BLaER1 treated with 17β-estradiol and CSF1 and Interleukin-3, amounts not matched to agents 10 nM and 100 nM (cell line): Measurements from ENCODE around the gene SENP7.
A peak's percentile ranks its signal among the peaks of the same experiment; 100 is the strongest.

Experiments used
- H3K27ac ChIP-seq, 11 experiments: shearing (Covaris generic); formaldehyde crosslinking; 2 replicates each; pipeline ENCODE4 v1.8.1; 2022
- H3K27me3 ChIP-seq, 11 experiments: shearing (Covaris generic); formaldehyde crosslinking; 2 replicates each; pipeline ENCODE4 v1.8.1; 2022
- H3K36me3 ChIP-seq, 11 experiments: shearing (Covaris generic); formaldehyde crosslinking; 2 replicates each; pipeline ENCODE4 v1.8.1; 2022
- H3K4me1 ChIP-seq, 10 experiments: shearing (Covaris generic); formaldehyde crosslinking; 2 replicates each; pipeline ENCODE4 v1.8.1; 2022
- H3K4me2 ChIP-seq, 11 experiments: shearing (Covaris generic); formaldehyde crosslinking; 2 replicates each; pipeline ENCODE4 v1.8.1; 2022
- H3K4me3 ChIP-seq, 10 experiments: shearing (Covaris generic); formaldehyde crosslinking; 2 replicates each; pipeline ENCODE4 v1.8.1; 2022
- H3K9ac ChIP-seq, 11 experiments: shearing (Covaris generic); formaldehyde crosslinking; 2 replicates each; pipeline ENCODE4 v1.8.1; 2022
- H3K9me3 ChIP-seq, 11 experiments: shearing (Covaris generic); formaldehyde crosslinking; replicated peaks in 1 of 11; 2 replicates each; pipeline ENCODE4 v1.8.1; 2022
- H4K20me1 ChIP-seq, 11 experiments: shearing (Covaris generic); formaldehyde crosslinking; 2 replicates each; pipeline ENCODE4 v1.8.1; 2022
- Cebpa-rat ChIP-seq, 11 experiments: shearing (Covaris generic); IDR thresholded peaks; 2 replicates each; pipeline ENCODE4 v1.8.1; 2022

SENP7 gene

DNA sequence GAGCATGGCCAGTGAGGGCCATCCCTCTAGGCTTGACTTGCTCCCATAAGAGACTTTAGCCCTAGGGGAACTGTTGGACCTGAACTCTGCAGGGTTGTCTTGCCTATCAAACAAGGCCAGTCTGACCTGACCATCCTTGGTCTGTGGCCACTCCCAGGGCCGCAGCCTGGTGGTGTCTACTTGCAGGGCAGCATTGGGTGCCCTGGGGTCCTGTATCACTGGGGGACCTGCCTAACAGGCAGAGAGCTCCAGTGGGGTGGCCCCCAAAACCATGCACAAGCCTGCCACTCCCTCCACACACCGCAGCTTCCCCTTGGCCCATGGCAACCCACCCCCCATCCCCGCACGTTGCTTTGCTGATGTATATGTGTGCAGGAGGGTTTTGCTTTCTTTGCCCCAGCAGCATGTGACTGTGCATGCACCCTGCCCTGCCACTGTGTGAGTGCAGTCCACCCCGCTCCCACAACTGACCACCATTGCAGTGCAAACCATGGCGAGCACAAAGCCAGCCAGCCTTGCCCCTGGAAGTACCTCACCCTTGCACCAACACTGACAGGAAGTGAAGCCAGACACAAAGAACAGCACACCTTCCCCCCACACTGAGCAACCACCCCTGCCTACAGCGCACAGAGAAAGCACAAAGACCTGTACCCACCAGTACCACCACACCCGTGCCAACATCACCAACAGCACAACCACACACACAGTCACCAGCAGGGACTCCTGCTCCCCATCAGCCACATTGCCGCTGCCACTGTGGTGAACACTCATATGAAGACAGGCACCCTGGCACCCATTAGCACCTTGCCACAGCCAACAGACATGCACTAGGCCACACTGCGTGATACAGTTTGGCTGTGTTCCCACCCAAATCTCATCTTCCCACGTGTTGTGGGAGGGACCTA, 88.8 kb downstream of the SENP7 start:
- Histone ChIP-seq H3K36me3 (peaks cover 0 to 26% (median 4%) of the 10 kb centered on the region in 11 experiments; a peak in 10 of 22 replicates), H3K27ac (no peak overlapping the region), H3K4me2 (no peak overlapping the region; a peak in 1 of 22 replicates), H3K4me3 (no peak overlapping the region), H3K4me1 (peaks cover 0 to 14% (median 6%) of the 10 kb centered on the region in 10 experiments; a peak in 8 of 20 replicates), H3K9ac (no peak overlapping the region), H4K20me1 (peaks cover 0 to 11% (median 0%) of the 10 kb centered on the region in 11 experiments; a peak in 5 of 22 replicates), H3K27me3 (no peaks in the 10 kb centered on the region), H3K9me3 (peaks cover 29 to 71% (median 55%) of the 10 kb centered on the region in 11 experiments)
- TF ChIP-seq Cebpa-rat (IDR thresholded peaks at IDR 0.05): no peak

DNA sequence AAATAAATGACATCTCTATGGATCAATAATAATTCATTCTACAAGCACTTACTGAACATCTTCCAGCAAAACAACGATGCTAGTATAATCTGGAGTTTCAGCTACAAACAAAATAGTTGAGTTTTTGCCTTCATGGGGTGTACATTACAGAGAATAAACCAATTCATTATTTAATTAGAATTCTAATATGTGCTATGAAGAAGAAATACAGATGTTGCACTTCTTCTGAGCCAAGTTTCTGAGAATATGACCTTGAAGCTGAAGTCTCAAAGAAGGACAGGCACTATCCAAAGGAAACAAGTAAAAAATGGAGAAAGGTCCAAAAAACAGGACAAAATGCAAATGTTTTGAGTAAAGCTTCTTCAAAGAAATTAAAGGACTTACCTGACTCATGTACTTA, 94.2 kb downstream of the SENP7 start:
- Histone ChIP-seq H3K27me3 (no peaks in the 10 kb centered on the region), H4K20me1 (peaks cover 0 to 11% (median 0%) of the 10 kb centered on the region in 11 experiments; a peak in 6 of 22 replicates), H3K9me3 (peaks cover 4 to 24% (median 12%) of the 10 kb centered on the region in 11 experiments; a peak in 19 of 22 replicates), H3K4me1 (peaks cover 0 to 13% (median 6%) of the 10 kb centered on the region in 10 experiments; a peak in 8 of 20 replicates), H3K36me3 (peaks cover 0 to 32% (median 10%) of the 10 kb centered on the region in 11 experiments; a peak in 12 of 22 replicates), H3K4me2 (no peak overlapping the region), H3K9ac (no peak overlapping the region), H3K4me3 (no peak overlapping the region), H3K27ac (no peak overlapping the region)
- no peak for TF ChIP-seq Cebpa-rat (IDR thresholded peaks at IDR 0.05)

DNA sequence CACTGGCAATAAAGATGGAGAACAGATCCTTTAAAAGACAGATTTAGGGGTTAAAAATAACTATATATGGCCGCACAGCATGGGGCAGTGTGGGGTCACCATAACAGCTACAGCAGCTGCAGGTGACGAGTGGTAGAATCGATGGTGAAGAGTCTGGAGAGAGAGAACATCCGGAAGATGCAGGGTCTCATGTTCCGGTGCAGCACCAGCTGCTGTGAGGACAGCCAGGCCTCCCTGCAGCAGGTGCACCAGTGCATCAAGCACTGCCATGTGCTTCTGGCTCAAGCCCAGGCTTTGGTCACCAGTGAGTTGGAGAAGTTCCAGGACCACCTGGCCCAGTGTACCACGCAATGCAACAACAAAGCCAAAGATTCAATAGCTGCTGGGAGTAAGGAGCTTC, 98.9 kb downstream of the SENP7 start:
- H3K4me3 ChIP-seq: no peak overlapping the region
- H3K27me3 ChIP-seq: no peaks in the 10 kb centered on the region
- peaks cover 2 to 13% (median 8%) of the 10 kb centered on the region in 11 experiments; a peak in 13 of 22 replicates for H3K9me3 ChIP-seq
- H3K4me2 ChIP-seq: no peak overlapping the region
- no peak for TF ChIP-seq Cebpa-rat (IDR thresholded peaks at IDR 0.05)
- no peak overlapping the region for H3K9ac ChIP-seq
- H4K20me1 ChIP-seq: peaks cover 0 to 5% (median 0%) of the 10 kb centered on the region in 11 experiments; a peak in 3 of 22 replicates
- H3K4me1 ChIP-seq: no peaks in the 10 kb centered on the region
- peaks cover 4 to 46% (median 9%) of the 10 kb centered on the region in 11 experiments; a peak in 13 of 22 replicates for H3K36me3 ChIP-seq
- H3K27ac ChIP-seq: no peak overlapping the region

DNA sequence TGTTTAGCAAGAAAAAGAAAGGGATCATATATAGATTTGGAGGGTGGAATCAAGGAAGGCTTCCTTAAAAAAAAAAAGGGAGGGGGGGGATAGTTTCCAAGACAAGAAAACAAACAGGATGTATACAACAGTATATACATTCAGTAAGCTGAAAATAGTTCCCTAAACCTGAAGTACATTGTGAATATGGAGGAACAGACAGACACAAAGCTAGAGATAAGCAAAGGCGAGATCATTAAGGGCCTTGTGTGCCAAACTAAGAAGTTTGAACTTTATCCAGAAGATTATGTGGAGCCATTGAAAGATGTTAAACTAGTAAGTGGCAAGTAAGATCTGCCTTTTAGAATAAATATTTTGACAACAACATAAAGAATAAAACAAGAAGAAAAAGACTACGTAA, 99.4 kb downstream of the SENP7 start:
- no peak overlapping the region for H3K4me2 ChIP-seq
- no peak overlapping the region for H3K27ac ChIP-seq
- no peak overlapping the region for H3K9ac ChIP-seq
- no peaks in the 10 kb centered on the region for H3K4me1 ChIP-seq
- no peaks in the 10 kb centered on the region for H3K27me3 ChIP-seq
- no peak overlapping the region for H3K4me3 ChIP-seq
- peaks cover 4 to 50% (median 12%) of the 10 kb centered on the region in 11 experiments; a peak in 13 of 22 replicates for H3K36me3 ChIP-seq
- peaks cover 0 to 5% (median 0%) of the 10 kb centered on the region in 11 experiments; a peak in 3 of 22 replicates for H4K20me1 ChIP-seq
- no peak for TF ChIP-seq Cebpa-rat (IDR thresholded peaks at IDR 0.05)
- H3K9me3 ChIP-seq: peaks cover 7 to 18% (median 10%) of the 10 kb centered on the region in 11 experiments; a peak in 14 of 22 replicates

DNA sequence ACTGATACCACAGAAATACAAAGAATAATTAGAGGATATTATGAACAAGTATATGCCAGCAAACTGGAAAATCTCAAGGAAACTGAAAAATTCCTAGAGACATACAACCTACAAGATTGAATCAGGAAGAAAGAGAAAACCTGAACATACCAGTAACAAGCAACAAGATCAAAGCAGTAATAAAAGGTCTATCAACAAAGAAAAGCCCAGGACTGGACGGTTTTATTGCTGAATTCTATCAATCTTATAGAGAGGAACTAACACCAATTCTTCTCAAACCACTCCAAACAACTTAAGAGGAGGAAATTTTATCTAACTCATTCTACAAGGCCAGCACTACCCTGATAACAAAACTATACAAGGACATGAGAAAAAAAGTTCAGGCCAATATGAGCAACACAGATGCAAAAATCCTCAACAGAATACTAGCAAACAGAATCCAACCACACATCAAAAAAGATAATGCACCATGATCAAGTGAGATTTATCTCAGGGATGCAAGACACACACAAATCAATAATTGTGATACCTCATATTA, 121.5 kb downstream of the SENP7 start:
- no peak for TF ChIP-seq Cebpa-rat (IDR thresholded peaks at IDR 0.05)
- Histone ChIP-seq H3K27me3 (no peaks in the 10 kb centered on the region), H3K9ac (no peak overlapping the region), H3K9me3 (peaks cover 47 to 77% (median 60%) of the 10 kb centered on the region in 11 experiments), H3K4me2 (no peak overlapping the region), H3K4me3 (no peak overlapping the region), H3K4me1 (peaks cover 0 to 12% (median 9%) of the 10 kb centered on the region in 10 experiments; a peak in 16 of 20 replicates), H3K36me3 (peaks cover 43 to 69% (median 50%) of the 10 kb centered on the region in 11 experiments), H3K27ac (no peak overlapping the region), H4K20me1 (peaks cover 0 to 10% (median 0%) of the 10 kb centered on the region in 11 experiments; a peak in 8 of 22 replicates)

DNA sequence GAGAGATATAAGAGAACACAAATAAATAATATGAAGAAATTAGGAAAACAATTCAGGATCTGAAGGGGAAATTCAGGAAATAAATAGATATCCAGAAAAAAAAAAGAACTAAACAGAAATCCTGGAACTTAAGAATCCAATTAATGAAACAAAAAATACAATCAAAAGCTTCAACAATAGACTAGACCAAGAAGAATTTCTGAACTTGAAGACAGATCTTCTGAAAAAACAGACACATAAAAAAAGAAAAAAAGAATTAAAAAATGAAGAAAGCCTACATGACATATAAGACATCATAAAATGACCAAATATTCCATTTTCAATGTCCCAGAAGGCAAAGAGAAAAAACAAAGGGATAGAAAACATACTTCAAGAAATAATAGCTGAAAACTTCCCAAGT, 124.3 kb downstream of the SENP7 start:
- H3K9ac ChIP-seq: no peak overlapping the region
- peaks cover 37 to 63% (median 46%) of the 10 kb centered on the region in 11 experiments for H3K9me3 ChIP-seq
- no peak overlapping the region for H3K4me2 ChIP-seq
- peaks cover 0 to 25% (median 2%) of the 10 kb centered on the region in 11 experiments; a peak in 10 of 22 replicates for H4K20me1 ChIP-seq
- no peak for TF ChIP-seq Cebpa-rat (IDR thresholded peaks at IDR 0.05)
- H3K36me3 ChIP-seq: peaks cover 22 to 55% (median 40%) of the 10 kb centered on the region in 11 experiments
- peaks cover 0 to 17% (median 15%) of the 10 kb centered on the region in 10 experiments; a peak in 16 of 20 replicates for H3K4me1 ChIP-seq
- H3K27me3 ChIP-seq: no peaks in the 10 kb centered on the region
- H3K27ac ChIP-seq: no peak overlapping the region
- no peak overlapping the region for H3K4me3 ChIP-seq

DNA sequence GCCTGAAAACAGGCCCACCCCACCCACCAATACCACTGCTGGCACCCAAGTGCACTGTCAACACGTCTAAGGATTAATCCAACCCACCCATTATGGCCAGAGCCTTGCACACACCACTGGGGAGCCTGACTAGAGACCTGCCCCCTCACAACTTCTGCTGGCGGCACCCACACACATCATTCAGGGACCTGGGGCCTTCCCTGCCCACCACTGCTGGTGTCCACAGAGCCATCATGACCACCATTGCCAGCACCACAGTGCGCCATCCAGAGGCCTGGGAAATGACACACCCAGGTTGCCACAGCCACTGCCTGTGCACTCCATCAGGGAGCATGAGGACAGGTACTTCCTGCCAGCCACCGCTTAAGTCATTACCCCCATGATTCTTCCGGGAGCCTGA, 125.7 kb downstream of the SENP7 start:
- Histone ChIP-seq H3K4me2 (peak overlapping the region in 9 of 11 experiments; percentile 21 to 72 (median 64); a peak in 10 of 22 replicates), H3K9me3 (peaks cover 24 to 50% (median 35%) of the 10 kb centered on the region in 11 experiments), H3K27me3 (no peaks in the 10 kb centered on the region), H3K9ac (no peak overlapping the region), H4K20me1 (peaks cover 0 to 32% (median 8%) of the 10 kb centered on the region in 11 experiments; a peak in 12 of 22 replicates), H3K4me1 (peaks cover 0 to 17% (median 15%) of the 10 kb centered on the region in 10 experiments; a peak in 16 of 20 replicates), H3K4me3 (no peak overlapping the region), H3K27ac (0 out of 22 replicates have a peak overlapping the region, but pooled peaks of 1 of the 11 experiments have one; percentile 20), H3K36me3 (peaks cover 15 to 52% (median 32%) of the 10 kb centered on the region in 11 experiments)
- no peak for TF ChIP-seq Cebpa-rat (IDR thresholded peaks at IDR 0.05)

DNA sequence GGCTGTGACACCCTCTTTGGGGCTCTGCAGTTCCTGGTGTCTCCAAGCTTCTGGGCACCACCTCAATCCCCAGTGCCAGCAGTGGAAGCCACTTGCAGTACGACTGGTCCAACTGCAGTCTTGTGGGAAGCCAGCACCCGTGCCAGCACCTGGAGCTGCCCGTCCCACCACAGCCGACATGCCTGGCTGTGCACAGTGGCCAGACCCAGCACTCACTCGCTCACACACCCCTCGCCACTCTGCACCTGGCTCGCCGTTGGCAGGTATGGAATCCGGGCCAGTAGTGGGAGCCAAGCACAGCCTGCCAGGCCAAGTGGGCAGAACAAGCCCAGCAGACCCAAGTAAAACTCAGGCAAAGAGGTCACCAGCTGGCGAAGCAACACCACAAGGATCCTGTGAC, 128.6 kb downstream of the SENP7 start:
- no peak for TF ChIP-seq Cebpa-rat (IDR thresholded peaks at IDR 0.05)
- no peak overlapping the region for H3K27ac ChIP-seq
- H3K9ac ChIP-seq: no peak overlapping the region
- peaks cover 0 to 32% (median 8%) of the 10 kb centered on the region in 11 experiments; a peak in 12 of 22 replicates for H4K20me1 ChIP-seq
- peaks cover 9 to 27% (median 24%) of the 10 kb centered on the region in 11 experiments for H3K9me3 ChIP-seq
- H3K4me1 ChIP-seq: peaks cover 13 to 29% (median 25%) of the 10 kb centered on the region in 10 experiments
- no peak overlapping the region for H3K4me2 ChIP-seq
- H3K4me3 ChIP-seq: no peak overlapping the region
- H3K36me3 ChIP-seq: peaks cover 15 to 39% (median 25%) of the 10 kb centered on the region in 11 experiments
- H3K27me3 ChIP-seq: no peaks in the 10 kb centered on the region
